ENCODE data around the gene TMEM132A.

Gene TMEM132A

DNA sequence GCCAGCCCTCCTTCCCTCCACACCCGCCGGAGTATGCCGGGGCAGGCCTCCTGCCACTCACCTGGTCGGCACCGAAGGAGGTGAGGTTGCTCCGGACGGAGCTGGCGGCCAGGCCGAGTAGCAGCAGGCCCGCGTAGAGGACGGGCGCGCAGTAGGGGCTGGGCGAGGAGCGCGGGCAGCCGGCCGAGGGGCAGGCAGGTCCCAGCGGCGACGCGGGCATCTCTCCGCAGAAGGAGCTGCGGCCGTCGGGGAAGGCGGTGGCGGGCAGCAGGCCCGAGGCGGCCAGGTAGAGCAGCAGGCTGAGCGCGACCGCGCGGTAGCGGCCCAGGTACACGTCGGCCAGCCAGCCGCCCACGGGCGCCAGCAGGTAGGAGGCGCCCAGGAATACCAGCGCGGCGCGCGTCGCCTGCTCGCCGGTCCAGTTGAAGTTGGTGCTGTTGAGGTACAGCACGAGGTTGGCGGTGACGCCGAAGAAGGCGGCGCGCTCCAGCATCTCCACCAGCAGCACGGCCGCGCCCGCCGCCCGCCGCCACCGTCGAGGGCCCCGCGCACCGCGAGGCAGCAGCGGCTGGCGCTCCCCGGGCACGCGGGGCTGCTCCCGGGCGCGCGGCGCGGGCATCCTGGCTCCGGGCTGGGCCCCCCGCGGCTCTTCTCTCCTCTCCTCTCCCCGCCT lies 26.8 kb downstream of the TMEM132A start:
- no peak for DNase-seq (ENCODE audit: low spot score)
- no peak for TF ChIP-seq CTCF (IDR thresholded peaks at IDR 0.05)
- H3K27ac ChIP-seq, result peak overlapping the region; percentile 80 to 93
- H3K4me3 ChIP-seq, result peak overlapping the region; percentile 69

GRCh38 chr11:60951606-60951903 lies 27.3 kb downstream of the TMEM132A start:
- DNase-seq (ENCODE audit: low spot score), result no peak
- TF ChIP-seq CTCF (IDR thresholded peaks at IDR 0.05), result no peak
- H3K4me3 ChIP-seq, result peak overlapping the region; percentile 69

GRCh38 chr11:60951904-60952741 lies 27.9 kb downstream of the TMEM132A start, which contains the start of gene SLC15A3:
Gene SLC15A3, minus strand, starts transcription at chr11:60952176. Its CDS starts 625 bp downstream, at chr11:60951551.
- H3K27ac ChIP-seq, result peak within 1 kb of the TSS; percentile 80 to 93
- TF ChIP-seq CTCF (IDR thresholded peaks at IDR 0.05), result no peak
- H3K4me3 ChIP-seq, result peak within 1 kb of the TSS; percentile 69
- no peak for DNase-seq (ENCODE audit: low spot score)

More at GRCh38 chr11:60951606-60951903, 27.3 kb downstream of the TMEM132A start:
- peak overlapping the region; percentile 80 to 93 for H3K27ac ChIP-seq

- no peak for TF ChIP-seq CTCF (IDR thresholded peaks at IDR 0.05)
- DNase-seq (ENCODE audit: low spot score), result no peak
- Histone ChIP-seq H3K4me3 (peak overlapping the region; percentile 69), H3K27ac (peak overlapping the region; percentile 80 to 93)
Measured at GRCh38 chr11:60952742-60953170, 28.5 kb downstream of the TMEM132A start.

DNA sequence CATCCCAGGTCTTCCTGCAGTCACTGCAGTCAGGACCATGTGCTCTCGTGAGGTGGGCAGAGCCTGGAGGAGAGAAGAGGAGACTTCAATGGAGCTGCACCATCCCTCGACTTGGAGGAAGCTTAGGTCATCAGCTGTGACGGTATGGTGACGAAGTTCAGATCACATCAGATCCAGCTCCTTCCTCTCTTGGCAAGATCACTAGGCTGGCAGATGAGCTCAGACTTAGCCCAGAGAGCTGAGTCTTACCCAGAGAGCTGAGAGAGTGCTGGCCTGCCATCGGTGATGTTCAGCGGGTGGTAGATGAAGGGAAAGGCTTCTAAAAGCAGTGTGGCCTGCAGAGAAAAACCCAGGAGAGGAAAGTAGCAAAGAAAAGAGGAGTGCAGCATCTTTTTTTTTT lies 29.5 kb downstream of the TMEM132A start:
- TF ChIP-seq CTCF (IDR thresholded peaks at IDR 0.05), result no peak
- DNase-seq (ENCODE audit: low spot score), result no peak
- Histone ChIP-seq H3K27ac (peak overlapping the region in 1 of 2 donors; percentile 48), H3K4me3 (no peak overlapping the region)

DNA sequence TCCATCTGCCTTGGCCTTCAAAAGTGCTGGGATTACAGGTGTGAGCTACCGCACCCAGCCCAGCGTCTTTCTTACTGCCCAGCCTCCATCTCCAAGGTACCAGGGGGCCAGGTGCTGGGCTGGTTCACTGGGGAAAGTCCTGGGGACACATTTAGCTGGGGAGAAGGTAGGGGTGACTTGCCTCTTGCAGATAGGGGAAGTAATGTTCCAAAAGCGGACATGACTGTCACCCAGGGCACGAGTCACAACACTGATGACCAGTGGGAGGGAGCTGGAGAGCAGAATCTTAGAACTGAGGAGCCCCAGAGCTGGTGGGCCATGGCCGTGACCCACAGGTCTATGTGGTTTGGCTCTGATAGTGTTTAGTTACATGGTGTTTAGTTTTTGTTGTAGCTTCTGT lies 30.2 kb downstream of the TMEM132A start:
- peak overlapping the region in 1 of 2 donors; percentile 20 for H3K27ac ChIP-seq
- H3K4me3 ChIP-seq, result no peak overlapping the region
- TF ChIP-seq CTCF (IDR thresholded peaks at IDR 0.05), result no peak
- no peak for DNase-seq (ENCODE audit: low spot score)
